MM.1S (cell line): ENCODE results near the gene ZMIZ2.

Experiments used
- DNase-seq: peaks from one replicate; pipeline ENCODE4 v3.0.0-alpha.2; 2015
- H2AFZ ChIP-seq: fragments of 300-600 bp; sonication (generic); 2 replicates; pipeline ENCODE4 v1.6.0; 2016; ENCODE audit warnings: antibody characterized with exemption, low read length
- H3F3A ChIP-seq: fragments of 300-600 bp; sonication (generic); 2 replicates; pipeline ENCODE4 v1.6.1; 2016; ENCODE audit warnings: mild to moderate bottlenecking, antibody characterized with exemption, low read length, moderate library complexity, mixed read lengths; ENCODE audit not compliant: insufficient read depth
- H3K27ac ChIP-seq: fragments of 300-600 bp; sonication (generic); 2 replicates; pipeline ENCODE4 v1.5.1; 2016; ENCODE audit warnings: mild to moderate bottlenecking, low read length
- H3K27me3 ChIP-seq: fragments of 300-600 bp; sonication (generic); replicated peaks from 2 replicates; pipeline ENCODE4 v1.6.0; 2016; ENCODE audit warnings: low read length; ENCODE audit not compliant: insufficient read depth
- H3K36me3 ChIP-seq: fragments of 300-600 bp; sonication (generic); replicated peaks from 2 replicates; pipeline ENCODE4 v1.6.1; 2016; ENCODE audit warnings: mild to moderate bottlenecking, low read length, mixed read lengths; ENCODE audit not compliant: insufficient read depth
- H3K4me1 ChIP-seq: fragments of 300-600 bp; sonication (generic); 2 replicates; pipeline ENCODE4 v1.6.1; 2016; ENCODE audit warnings: low read length, mixed read lengths
- H3K4me2 ChIP-seq: fragments of 300-600 bp; sonication (generic); 2 replicates; pipeline ENCODE4 v1.6.0; 2016; ENCODE audit warnings: low read depth, low read length
- H3K4me3 ChIP-seq: fragments of 300-600 bp; sonication (generic); 2 replicates; pipeline ENCODE4 v1.5.1; 2016; ENCODE audit warnings: low read length, mixed read lengths
- H3K79me2 ChIP-seq: fragments of 300-600 bp; sonication (generic); 2 replicates; pipeline ENCODE4 v1.6.1; 2016; ENCODE audit warnings: mixed run types, low read length, mixed read lengths
- H3K9ac ChIP-seq: fragments of 300-600 bp; sonication (generic); 2 replicates; pipeline ENCODE4 v1.6.1; 2016; ENCODE audit warnings: low read length, mixed read lengths
- H3K9me2 ChIP-seq: fragments of 300-600 bp; sonication (generic); replicated peaks from 2 replicates; pipeline ENCODE4 v1.6.1; 2016; ENCODE audit warnings: mild to moderate bottlenecking, low read length, mixed read lengths; ENCODE audit not compliant: insufficient read depth
- H3K9me3 ChIP-seq: fragments of 300-600 bp; sonication (generic); replicated peaks from 2 replicates; pipeline ENCODE4 v1.6.1; 2016; ENCODE audit warnings: mild to moderate bottlenecking, low read length, mixed read lengths; ENCODE audit not compliant: insufficient read depth
- H4K20me1 ChIP-seq: fragments of 300-600 bp; sonication (generic); 2 replicates; pipeline ENCODE4 v1.6.1; 2016; ENCODE audit warnings: mild to moderate bottlenecking, low read length, moderate library complexity, mixed read lengths; ENCODE audit not compliant: insufficient read depth
- CTCF ChIP-seq: fragments of 300-600 bp; sonication (generic); IDR thresholded peaks from 2 replicates; pipeline ENCODE4 v1.5.1; 2016; ENCODE audit warnings: antibody characterized with exemption, low read length, mixed read lengths
- EZH2 ChIP-seq: fragments of 300-600 bp; sonication (generic); optimal IDR thresholded peaks from 2 replicates; pipeline ENCODE3; 2017; ENCODE audit warnings: low read depth, mild to moderate bottlenecking, antibody characterized with exemption, low read length, mixed read lengths
- EZH2phosphoT487 ChIP-seq: fragments of 300-600 bp; sonication (generic); IDR thresholded peaks from 2 replicates; pipeline ENCODE4 v1.6.1; 2018; ENCODE audit warnings: antibody characterized with exemption, low read length

The ZMIZ2 gene

DNA sequence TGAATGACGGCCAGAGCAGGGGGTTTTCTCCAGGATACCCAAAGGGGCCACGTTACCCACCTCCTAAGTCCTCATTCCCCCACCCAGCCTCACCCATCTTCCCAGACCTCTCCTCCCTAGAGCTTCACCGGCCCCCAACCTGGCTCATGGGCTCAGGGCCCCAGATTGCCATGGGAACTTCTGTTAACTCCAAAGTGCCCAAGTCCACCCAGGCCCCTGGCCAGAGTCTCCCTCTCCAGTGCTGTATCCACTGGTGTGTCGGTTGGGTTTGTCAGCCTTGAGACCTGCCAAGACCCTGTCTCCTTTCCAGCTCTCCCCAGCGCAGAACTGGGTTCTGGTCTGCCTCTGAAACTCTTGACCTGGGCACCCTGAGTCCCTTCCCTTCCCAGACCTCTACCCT lies 37.1 kb upstream of the ZMIZ2 start:
- no peaks in the 10 kb centered on the region for H3F3A ChIP-seq
- no peak for DNase-seq
- no peak overlapping the region for H3K9ac ChIP-seq

DNA sequence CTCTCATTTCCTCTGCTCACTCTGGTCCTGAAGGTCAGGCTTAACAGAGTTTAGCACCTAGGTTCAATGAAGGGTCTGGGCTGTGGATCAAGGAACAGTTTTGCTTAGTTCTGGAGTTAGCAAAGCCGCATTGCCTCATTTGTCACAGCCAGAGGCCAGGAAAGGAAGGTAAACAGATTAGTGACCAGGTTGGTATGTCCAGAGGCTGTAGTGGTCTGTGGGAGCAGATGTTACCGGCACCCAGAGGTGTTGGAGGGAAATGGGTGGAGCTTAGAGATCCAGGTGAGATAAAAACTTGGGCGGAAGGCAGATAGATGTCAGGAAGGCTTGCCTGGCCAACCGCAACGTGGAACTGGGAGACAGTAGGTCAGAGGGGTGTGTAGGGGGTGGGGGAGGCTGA lies 36.6 kb upstream of the ZMIZ2 start:
- Histone ChIP-seq H3K4me3 (no peak overlapping the region), H4K20me1 (no peaks in the 10 kb centered on the region), H3K9me2 (no peaks in the 10 kb centered on the region), H3F3A (no peaks in the 10 kb centered on the region), H3K79me2 (no peaks in the 10 kb centered on the region), H3K9ac (no peak overlapping the region), H3K27me3 (no peaks in the 10 kb centered on the region), H3K27ac (no peak overlapping the region), H3K9me3 (no peaks in the 10 kb centered on the region), H3K36me3 (no peaks in the 10 kb centered on the region), H3K4me1 (no peaks in the 10 kb centered on the region), H3K4me2 (no peak overlapping the region), H2AFZ (no peak overlapping the region)
- DNase-seq = no peak
- TF ChIP-seq EZH2phosphoT487 (no peak), CTCF (no peak), EZH2 (no peak)

More for the DNA sequence above, 37.1 kb upstream of the ZMIZ2 start:
- H3K27ac ChIP-seq = no peak overlapping the region
- H3K4me3 ChIP-seq = no peak overlapping the region
- H3K9me2 ChIP-seq = no peaks in the 10 kb centered on the region
- TF ChIP-seq CTCF = no peak
- TF ChIP-seq EZH2 = no peak
- TF ChIP-seq EZH2phosphoT487 = no peak
- H3K4me1 ChIP-seq = no peaks in the 10 kb centered on the region
- H2AFZ ChIP-seq = no peak overlapping the region
- no peak overlapping the region for H3K4me2 ChIP-seq
- H4K20me1 ChIP-seq = no peaks in the 10 kb centered on the region
- no peaks in the 10 kb centered on the region for H3K36me3 ChIP-seq
- no peaks in the 10 kb centered on the region for H3K27me3 ChIP-seq
- no peaks in the 10 kb centered on the region for H3K79me2 ChIP-seq
- H3K9me3 ChIP-seq = no peaks in the 10 kb centered on the region

DNA sequence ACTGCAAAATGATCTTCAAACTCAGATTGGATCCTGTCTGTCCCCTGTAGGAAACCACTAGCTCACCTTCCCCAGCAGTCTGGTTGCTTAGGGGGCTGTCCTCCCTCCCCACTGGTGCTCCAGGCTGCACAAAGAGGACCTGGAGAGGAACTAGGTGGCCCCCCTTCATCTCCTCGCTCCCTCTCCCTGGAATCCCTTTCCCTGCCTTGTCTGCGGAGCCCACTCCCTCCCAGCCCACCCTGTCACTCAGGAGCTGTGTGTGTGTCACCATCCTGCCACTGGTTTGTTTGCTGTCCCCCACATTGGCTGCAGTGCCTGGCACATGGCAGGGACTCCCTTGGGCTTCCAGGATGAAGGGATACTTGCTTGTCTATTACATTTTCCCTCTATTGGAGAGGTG lies 35.5 kb upstream of the ZMIZ2 start:
- Histone ChIP-seq H3K27me3 (no peaks in the 10 kb centered on the region), H3K4me1 (no peaks in the 10 kb centered on the region), H3K9me2 (no peaks in the 10 kb centered on the region), H3K9ac (no peak overlapping the region), H3K4me3 (no peak overlapping the region), H3K36me3 (no peaks in the 10 kb centered on the region), H2AFZ (no peak overlapping the region), H3K4me2 (no peak overlapping the region), H3K79me2 (no peaks in the 10 kb centered on the region), H3F3A (no peaks in the 10 kb centered on the region), H3K9me3 (no peaks in the 10 kb centered on the region), H4K20me1 (no peaks in the 10 kb centered on the region), H3K27ac (no peak overlapping the region)
- TF ChIP-seq EZH2phosphoT487 = no peak
- TF ChIP-seq EZH2 = no peak
- no peak for TF ChIP-seq CTCF
- DNase-seq = no peak
